ENCODE data around the gene IQGAP2. TPM values are rescaled to one million over a fixed set of nuclear protein-coding genes. Genes with fewer than 3 reads are reported as not detected.

Gene IQGAP2
- total RNA-seq, 1 experiment from 2014 or later, result 13.4 TPM

DNA sequence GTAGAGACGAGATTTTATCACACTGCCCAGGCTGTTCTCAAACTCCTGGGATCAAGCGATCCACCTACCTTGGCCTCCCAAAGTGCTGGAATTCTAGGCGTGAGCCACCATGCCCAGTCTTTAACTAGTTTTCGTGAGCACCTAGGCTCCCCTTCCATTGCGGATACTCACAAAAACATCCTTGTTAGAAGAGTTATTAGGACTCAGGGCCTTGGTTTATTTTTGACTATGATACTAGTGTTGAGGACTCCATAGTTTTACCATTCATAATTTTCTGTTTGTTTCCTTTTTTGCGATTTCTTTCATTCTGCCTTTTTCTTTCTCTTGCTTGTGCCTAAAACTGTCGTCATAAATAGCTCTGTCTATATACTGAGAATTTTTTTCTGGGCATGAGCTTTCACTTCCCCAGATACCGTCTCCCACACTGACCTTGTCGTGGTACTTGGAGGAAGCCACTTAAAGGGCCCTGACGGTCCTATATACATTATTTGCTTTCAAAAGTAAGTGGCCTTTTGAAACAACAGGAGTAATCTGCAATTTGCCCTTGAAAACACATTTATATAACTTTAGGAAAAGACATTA, 318.0 kb downstream of the IQGAP2 start:
- H3K4me3 Mint-ChIP-seq (ENCODE audit: low read depth, unreplicated experiment), result no peak overlapping the region
- no peaks in the 10 kb centered on the region for H3K4me1 Mint-ChIP-seq (ENCODE audit: low read depth, unreplicated experiment)
- peaks cover 10% of the 10 kb centered on the region for H3K36me3 Mint-ChIP-seq (ENCODE audit: insufficient read depth, unreplicated experiment)
- no peak overlapping the region for H3K27ac Mint-ChIP-seq (ENCODE audit: unreplicated experiment)
- BruUV-seq (replicated peaks), result no TSS peak
- DNase-seq, result no peak
- intact Hi-C loops (cut with micrococcal nuclease; ENCODE audit: unreplicated experiment), result no loop called here
- no peaks in the 10 kb centered on the region for H3K9me3 Mint-ChIP-seq (ENCODE audit: low read depth, unreplicated experiment)
- CTCF ChIA-PET, result interaction anchor here (0.6 kb wide), 1 partner anchor 8 kb away, joined by 3 read pairs; no protein-coding TSS in a partner anchor
- TF ChIP-seq, protein P1, sequence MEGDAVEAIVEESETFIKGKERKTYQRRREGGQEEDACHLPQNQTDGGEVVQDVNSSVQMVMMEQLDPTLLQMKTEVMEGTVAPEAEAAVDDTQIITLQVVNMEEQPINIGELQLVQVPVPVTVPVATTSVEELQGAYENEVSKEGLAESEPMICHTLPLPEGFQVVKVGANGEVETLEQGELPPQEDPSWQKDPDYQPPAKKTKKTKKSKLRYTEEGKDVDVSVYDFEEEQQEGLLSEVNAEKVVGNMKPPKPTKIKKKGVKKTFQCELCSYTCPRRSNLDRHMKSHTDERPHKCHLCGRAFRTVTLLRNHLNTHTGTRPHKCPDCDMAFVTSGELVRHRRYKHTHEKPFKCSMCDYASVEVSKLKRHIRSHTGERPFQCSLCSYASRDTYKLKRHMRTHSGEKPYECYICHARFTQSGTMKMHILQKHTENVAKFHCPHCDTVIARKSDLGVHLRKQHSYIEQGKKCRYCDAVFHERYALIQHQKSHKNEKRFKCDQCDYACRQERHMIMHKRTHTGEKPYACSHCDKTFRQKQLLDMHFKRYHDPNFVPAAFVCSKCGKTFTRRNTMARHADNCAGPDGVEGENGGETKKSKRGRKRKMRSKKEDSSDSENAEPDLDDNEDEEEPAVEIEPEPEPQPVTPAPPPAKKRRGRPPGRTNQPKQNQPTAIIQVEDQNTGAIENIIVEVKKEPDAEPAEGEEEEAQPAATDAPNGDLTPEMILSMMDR (IDR thresholded peaks at IDR 0.05; ENCODE audit: unreplicated experiment), result no peak
- H3K27me3 Mint-ChIP-seq (ENCODE audit: unreplicated experiment), result no peaks in the 10 kb centered on the region

DNA sequence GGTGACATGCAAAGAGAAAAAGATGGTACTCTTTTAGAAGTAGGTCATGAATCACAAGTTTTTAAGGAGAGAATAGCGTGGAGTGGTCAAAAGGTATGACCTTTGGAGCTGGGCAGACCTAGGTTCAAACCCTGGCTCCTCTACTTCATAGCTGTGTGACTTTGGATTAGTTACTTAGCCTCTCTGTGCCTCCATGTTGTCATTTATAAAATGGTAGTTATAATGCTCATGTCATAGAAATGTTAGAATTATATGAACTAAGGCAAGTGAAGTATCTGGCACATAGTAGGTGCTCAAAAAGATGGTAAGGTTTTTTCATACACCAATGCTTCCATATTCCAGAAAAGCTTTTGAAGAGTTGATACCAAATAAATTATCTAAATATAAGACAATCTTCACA, 320.2 kb downstream of the IQGAP2 start:
- Mint-ChIP-seq H3K36me3 (ENCODE audit: insufficient read depth, unreplicated experiment) (no peaks in the 10 kb centered on the region), H3K4me1 (ENCODE audit: low read depth, unreplicated experiment) (no peaks in the 10 kb centered on the region), H3K4me3 (ENCODE audit: low read depth, unreplicated experiment) (no peak overlapping the region), H3K27me3 (ENCODE audit: unreplicated experiment) (no peaks in the 10 kb centered on the region), H3K9me3 (ENCODE audit: low read depth, unreplicated experiment) (peaks cover 2% of the 10 kb centered on the region), H3K27ac (ENCODE audit: unreplicated experiment) (no peak overlapping the region)
- BruUV-seq (replicated peaks), result no TSS peak
- intact Hi-C loops (cut with micrococcal nuclease; ENCODE audit: unreplicated experiment), result no loop called here
- no peak for DNase-seq
- TF ChIP-seq, protein P1 (IDR thresholded peaks at IDR 0.05; ENCODE audit: unreplicated experiment), result no peak
- CTCF ChIA-PET, result no interaction called here

DNA sequence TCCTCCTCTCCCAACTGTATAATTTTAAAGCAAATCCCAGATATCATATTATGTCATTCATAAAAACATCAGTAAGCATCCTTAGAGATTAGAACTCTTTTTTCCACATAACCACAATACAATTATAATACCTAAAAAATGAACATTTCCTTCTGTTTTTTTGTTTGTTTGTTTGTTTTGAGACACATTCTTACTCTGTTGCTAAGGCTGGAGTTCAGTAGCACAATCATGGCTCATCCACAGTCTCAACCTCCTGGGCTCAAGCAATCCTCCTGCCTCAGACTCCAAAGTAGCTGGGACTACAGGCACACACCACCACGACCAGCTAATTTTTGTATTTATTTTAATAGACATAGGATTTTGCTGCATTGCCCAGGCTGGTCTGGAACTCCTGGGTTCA, 320.8 kb downstream of the IQGAP2 start:
- no TSS peak for BruUV-seq (replicated peaks)
- Mint-ChIP-seq H3K27ac (ENCODE audit: unreplicated experiment) (no peak overlapping the region), H3K4me3 (ENCODE audit: low read depth, unreplicated experiment) (no peak overlapping the region), H3K27me3 (ENCODE audit: unreplicated experiment) (no peaks in the 10 kb centered on the region), H3K4me1 (ENCODE audit: low read depth, unreplicated experiment) (no peaks in the 10 kb centered on the region), H3K9me3 (ENCODE audit: low read depth, unreplicated experiment) (peaks cover 3% of the 10 kb centered on the region), H3K36me3 (ENCODE audit: insufficient read depth, unreplicated experiment) (no peaks in the 10 kb centered on the region)
- TF ChIP-seq, protein P1 (IDR thresholded peaks at IDR 0.05; ENCODE audit: unreplicated experiment), result no peak
- DNase-seq, result no peak
- intact Hi-C loops (cut with micrococcal nuclease; ENCODE audit: unreplicated experiment), result no loop called here
- CTCF ChIA-PET, result no interaction called here

DNA sequence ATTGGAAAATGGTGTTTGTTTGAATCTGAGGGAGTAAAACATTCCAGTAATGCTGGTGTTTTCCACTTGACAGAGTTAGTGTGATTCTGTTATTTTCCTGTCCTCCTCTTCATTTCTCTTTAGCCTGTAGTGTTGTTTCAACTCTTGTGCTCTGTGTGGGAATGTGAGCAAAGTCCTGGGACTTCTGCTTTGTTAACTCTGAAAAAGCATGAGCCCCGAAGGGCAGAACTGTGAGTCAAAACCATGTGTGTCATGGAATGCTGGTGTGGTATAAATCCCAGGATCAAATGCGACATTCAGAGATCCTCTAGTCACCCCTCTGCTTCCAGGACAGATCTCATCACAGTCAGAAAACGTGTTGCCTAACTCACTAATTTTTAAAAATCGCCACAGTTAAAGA, 321.8 kb downstream of the IQGAP2 start:
- TF ChIP-seq, protein P1 (IDR thresholded peaks at IDR 0.05; ENCODE audit: unreplicated experiment), result no peak
- Mint-ChIP-seq H3K27me3 (ENCODE audit: unreplicated experiment) (no peaks in the 10 kb centered on the region), H3K9me3 (ENCODE audit: low read depth, unreplicated experiment) (peaks cover 9% of the 10 kb centered on the region), H3K4me1 (ENCODE audit: low read depth, unreplicated experiment) (no peaks in the 10 kb centered on the region), H3K4me3 (ENCODE audit: low read depth, unreplicated experiment) (no peak overlapping the region), H3K36me3 (ENCODE audit: insufficient read depth, unreplicated experiment) (no peaks in the 10 kb centered on the region), H3K27ac (ENCODE audit: unreplicated experiment) (no peak overlapping the region)
- CTCF ChIA-PET, result no interaction called here
- no peak for DNase-seq
- BruUV-seq (replicated peaks), result no TSS peak
- intact Hi-C loops (cut with micrococcal nuclease; ENCODE audit: unreplicated experiment), result no loop called here

Data from Calu3 (cell line).